Mononuclear cell (primary cell): ENCODE measurements around the gene PRXL2C. TPM values are rescaled to one million over a fixed set of nuclear protein-coding genes. Genes with fewer than 3 reads are reported as not detected.

Experiments
- H3K27me3 ChIP-seq: 2 replicates; pipeline ENCODE4 v1.6.0; 2011; ENCODE audit warnings: low read length, control low read depth; ENCODE audit not compliant: insufficient read depth
- H3K4me1 ChIP-seq: 2 replicates; pipeline ENCODE4 v1.5.1; 2011; ENCODE audit warnings: mild to moderate bottlenecking, low read length, control low read depth; ENCODE audit not compliant: insufficient read depth
- H3K4me3 ChIP-seq: 2 replicates; pipeline ENCODE4 v1.5.1; 2011; ENCODE audit warnings: mild to moderate bottlenecking, low read length, moderate library complexity
- H3K9me3 ChIP-seq: 2 replicates; pipeline ENCODE4 v1.5.1; 2011; ENCODE audit warnings: low read depth, mild to moderate bottlenecking, control low read depth, low read length
- total RNA-seq: library from RNA; depleted of rRNA; stranded (reverse); fragments of >200 nt; gene quantifications from one replicate; pipeline ENCODE4 v1.2.3, GENCODE V29; 2012

The PRXL2C gene
- total RNA-seq, 1 donor: 19.5 TPM

DNA sequence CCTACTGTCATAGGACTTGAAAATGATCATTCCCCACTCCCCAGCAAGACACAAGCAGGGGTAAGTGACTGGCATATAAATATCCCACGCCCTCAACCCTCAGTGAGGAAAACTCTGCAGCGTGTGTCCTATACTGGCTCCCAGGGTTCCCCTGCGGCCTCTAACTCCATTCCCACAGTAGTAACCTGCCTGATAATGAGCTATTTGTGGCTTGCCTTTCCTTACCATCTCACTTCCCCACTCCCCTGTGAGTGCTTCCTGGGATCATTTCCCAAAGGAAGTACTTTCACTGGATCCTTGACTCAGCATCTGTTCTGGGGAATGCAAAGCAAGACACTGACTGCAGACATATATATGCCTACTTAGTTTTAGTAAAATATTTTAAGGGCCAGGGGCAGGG is 49.8 kb downstream of the PRXL2C start:
- Histone ChIP-seq H3K27me3 (peaks cover 14% of the 10 kb centered on the region), H3K4me1 (no peaks in the 10 kb centered on the region), H3K4me3 (no peak overlapping the region), H3K9me3 (no peaks in the 10 kb centered on the region)

DNA sequence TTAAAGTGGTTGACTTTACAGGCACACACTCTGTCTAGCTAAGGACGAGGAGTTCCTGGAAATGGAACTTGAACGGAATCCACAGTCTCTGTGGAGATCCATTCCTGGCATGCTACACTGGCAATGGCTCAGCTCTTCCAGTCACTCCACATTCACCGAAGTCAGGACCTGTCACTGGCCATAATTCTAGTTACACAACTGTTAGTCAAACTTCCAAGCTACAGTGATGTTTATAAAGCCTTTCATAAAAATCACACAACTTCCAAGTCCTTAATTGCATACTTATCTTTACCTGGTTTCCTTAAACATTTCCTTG is 51.2 kb downstream of the PRXL2C start:
- Histone ChIP-seq H3K4me1 (no peaks in the 10 kb centered on the region), H3K27me3 (peaks cover 5% of the 10 kb centered on the region), H3K4me3 (no peak overlapping the region), H3K9me3 (no peaks in the 10 kb centered on the region)

DNA sequence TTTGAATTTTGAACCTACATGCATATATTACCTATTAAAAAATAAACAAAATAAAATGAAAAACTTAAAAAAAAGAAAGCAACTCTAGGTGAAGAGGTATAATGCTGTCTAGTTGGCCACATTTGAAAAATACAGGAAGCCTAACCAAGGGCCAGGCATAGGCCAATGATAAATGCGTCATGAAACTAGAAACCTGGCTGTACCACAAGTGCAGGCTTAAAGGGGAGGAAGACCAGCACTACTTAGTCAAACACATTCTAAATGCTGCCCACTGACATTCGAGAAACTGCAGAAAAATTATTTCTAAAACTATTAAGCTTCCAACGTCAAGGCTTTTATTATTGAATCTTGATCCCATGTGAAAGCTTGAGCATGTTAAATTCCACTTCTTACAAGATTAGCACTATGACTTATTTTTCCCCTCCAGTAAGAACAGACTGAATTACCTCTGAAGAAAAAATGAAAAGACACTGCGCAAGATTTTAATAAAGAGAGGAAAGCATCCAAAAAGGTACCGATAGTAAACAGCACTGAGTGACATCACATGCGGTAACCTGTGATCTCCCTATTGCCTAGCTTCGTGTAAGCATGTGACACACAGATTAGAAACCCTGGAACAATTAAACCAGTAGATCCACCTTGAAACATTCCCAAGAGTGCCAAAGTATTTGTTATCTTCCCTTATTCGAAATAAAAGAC is 51.7 kb downstream of the PRXL2C start:
- H3K27me3 ChIP-seq: peaks cover 5% of the 10 kb centered on the region
- no peaks in the 10 kb centered on the region for H3K9me3 ChIP-seq

DNA sequence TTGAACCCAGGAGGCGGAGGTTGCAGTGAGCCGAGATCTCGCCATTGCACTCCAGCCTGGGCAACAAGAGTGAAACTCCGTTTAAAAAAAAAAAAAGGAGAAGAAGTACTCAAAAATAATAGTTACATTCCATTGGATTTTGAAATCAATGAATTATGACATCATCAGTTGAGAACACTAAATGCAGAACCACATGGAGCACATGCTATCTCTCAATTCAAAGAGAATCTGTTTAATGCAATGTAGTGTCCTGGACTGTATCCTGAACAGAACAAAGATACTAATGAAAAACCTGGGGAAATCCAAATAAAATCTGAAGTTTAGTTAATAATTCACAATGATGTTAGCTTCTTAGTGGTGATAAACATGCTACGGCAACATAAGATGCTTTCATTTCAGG is 55.8 kb downstream of the PRXL2C start:
- Histone ChIP-seq H3K4me1 (no peaks in the 10 kb centered on the region), H3K9me3 (no peaks in the 10 kb centered on the region), H3K4me3 (no peak overlapping the region)

More for the DNA sequence above, 51.7 kb downstream of the PRXL2C start:
- H3K4me3 ChIP-seq: no peak overlapping the region
- no peaks in the 10 kb centered on the region for H3K4me1 ChIP-seq

DNA sequence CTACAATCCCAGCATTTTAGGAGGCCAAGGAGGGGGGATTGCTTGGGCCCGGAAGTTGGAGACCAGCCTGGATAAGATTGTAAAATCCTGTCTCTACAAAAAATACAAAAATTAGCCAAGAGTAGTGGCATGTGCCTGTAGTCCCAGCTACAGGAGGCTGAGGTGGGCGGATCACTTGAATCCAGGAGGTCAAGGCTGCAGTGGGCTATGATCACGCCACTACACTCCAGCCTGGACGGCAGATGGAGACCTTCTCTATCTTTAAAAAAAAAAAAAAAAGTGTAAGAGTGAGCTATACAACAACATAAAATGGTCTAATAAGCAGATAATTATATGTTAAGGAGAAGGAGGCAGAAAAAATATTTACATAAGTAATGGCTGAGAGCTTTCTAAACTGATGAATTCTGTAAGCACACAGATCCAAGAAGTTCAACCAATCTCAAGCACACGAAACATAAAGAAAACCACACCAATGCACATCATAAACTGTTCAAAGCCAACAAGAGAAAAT is 58.5 kb downstream of the PRXL2C start:
- no peaks in the 10 kb centered on the region for H3K27me3 ChIP-seq
- H3K4me1 ChIP-seq: no peaks in the 10 kb centered on the region
- H3K9me3 ChIP-seq: no peaks in the 10 kb centered on the region
- H3K4me3 ChIP-seq: no peak overlapping the region

More for the DNA sequence above, 55.8 kb downstream of the PRXL2C start:
- H3K27me3 ChIP-seq: no peaks in the 10 kb centered on the region

Other genes with a start within 250 kb of the PRXL2C start
- gene ZNF367, start 236.9 kb downstream of the PRXL2C start, total RNA-seq: 7.8 TPM
- gene HABP4, start 205.1 kb downstream of the PRXL2C start, total RNA-seq: 12.4 TPM
- 7.6 TPM for gene CDC14B, start 35.5 kb downstream of the PRXL2C start, total RNA-seq
- 15.6 TPM for gene ZNF510, start 122.8 kb upstream of the PRXL2C start, total RNA-seq
- gene ZNF782, start 199.2 kb upstream of the PRXL2C start, total RNA-seq: 5.9 TPM